KMS-11 (cell line): ENCODE measurements around the gene TNPO2.

Experiments
- H2AFZ ChIP-seq: fragments of 200-600 bp; sonication (generic); 2 replicates; pipeline ENCODE4 v1.6.1; 2016; ENCODE audit warnings: antibody characterized with exemption, mixed run types, low read depth
- H3K27ac ChIP-seq: fragments of 200-600 bp; sonication (generic); 2 replicates; pipeline ENCODE4 v1.6.1; 2016; ENCODE audit warnings: mild to moderate bottlenecking, mixed run types
- H3K27me3 ChIP-seq: fragments of 200-600 bp; sonication (generic); 2 replicates; pipeline ENCODE4 v1.6.1; 2017; ENCODE audit warnings: mild to moderate bottlenecking, low read depth, mixed run types, moderate library complexity; ENCODE audit not compliant: insufficient read depth
- H3K36me3 ChIP-seq: fragments of 200-600 bp; sonication (generic); 2 replicates; pipeline ENCODE4 v1.6.1; 2017; ENCODE audit warnings: mild to moderate bottlenecking, mixed run types; ENCODE audit not compliant: insufficient read depth
- H3K4me1 ChIP-seq: fragments of 200-600 bp; sonication (generic); 2 replicates; pipeline ENCODE4 v1.6.1; 2016; ENCODE audit warnings: mild to moderate bottlenecking, low read depth, mixed run types; ENCODE audit not compliant: poor library complexity, severe bottlenecking
- H3K4me2 ChIP-seq: fragments of 200-600 bp; sonication (generic); 2 replicates; pipeline ENCODE4 v1.7.0; 2016; ENCODE audit warnings: mild to moderate bottlenecking, mixed run types
- H3K4me3 ChIP-seq: fragments of 200-600 bp; sonication (generic); IDR thresholded peaks from 2 replicates; pipeline ENCODE4 v1.6.1; 2017; ENCODE audit warnings: low read depth, low read length, mixed read lengths; ENCODE audit not compliant: insufficient read depth
- H3K79me2 ChIP-seq: fragments of 200-600 bp; sonication (generic); 2 replicates; pipeline ENCODE4 v1.6.1; 2016; ENCODE audit warnings: low read depth, mixed run types; ENCODE audit not compliant: insufficient read depth
- H3K9ac ChIP-seq: fragments of 200-600 bp; sonication (generic); 2 replicates; pipeline ENCODE4 v1.6.1; 2016; ENCODE audit warnings: mild to moderate bottlenecking, mixed run types
- H4K20me1 ChIP-seq: fragments of 200-600 bp; sonication (generic); 2 replicates; pipeline ENCODE4 v1.6.1; 2016; ENCODE audit warnings: mild to moderate bottlenecking, mixed run types; ENCODE audit not compliant: insufficient read depth
- TF ChIP-seq, protein P1 (sequence below): fragments of 200-600 bp; sonication (generic); conservative IDR thresholded peaks from 2 replicates; pipeline ENCODE4 v1.6.1; 2017; ENCODE audit warnings: low read depth, mild to moderate bottlenecking, antibody characterized with exemption, low read length, moderate library complexity, mixed read lengths

The TNPO2 gene

GRCh38 chr19:12664406-12665280 lies 59.1 kb downstream of the TNPO2 start:
- H2AFZ ChIP-seq, result no peak overlapping the region
- H3K36me3 ChIP-seq, result no peaks in the 10 kb centered on the region; the same call in 1 of the 2 replicates
- TF ChIP-seq, protein P1, sequence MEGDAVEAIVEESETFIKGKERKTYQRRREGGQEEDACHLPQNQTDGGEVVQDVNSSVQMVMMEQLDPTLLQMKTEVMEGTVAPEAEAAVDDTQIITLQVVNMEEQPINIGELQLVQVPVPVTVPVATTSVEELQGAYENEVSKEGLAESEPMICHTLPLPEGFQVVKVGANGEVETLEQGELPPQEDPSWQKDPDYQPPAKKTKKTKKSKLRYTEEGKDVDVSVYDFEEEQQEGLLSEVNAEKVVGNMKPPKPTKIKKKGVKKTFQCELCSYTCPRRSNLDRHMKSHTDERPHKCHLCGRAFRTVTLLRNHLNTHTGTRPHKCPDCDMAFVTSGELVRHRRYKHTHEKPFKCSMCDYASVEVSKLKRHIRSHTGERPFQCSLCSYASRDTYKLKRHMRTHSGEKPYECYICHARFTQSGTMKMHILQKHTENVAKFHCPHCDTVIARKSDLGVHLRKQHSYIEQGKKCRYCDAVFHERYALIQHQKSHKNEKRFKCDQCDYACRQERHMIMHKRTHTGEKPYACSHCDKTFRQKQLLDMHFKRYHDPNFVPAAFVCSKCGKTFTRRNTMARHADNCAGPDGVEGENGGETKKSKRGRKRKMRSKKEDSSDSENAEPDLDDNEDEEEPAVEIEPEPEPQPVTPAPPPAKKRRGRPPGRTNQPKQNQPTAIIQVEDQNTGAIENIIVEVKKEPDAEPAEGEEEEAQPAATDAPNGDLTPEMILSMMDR, result no peak
- H3K27ac ChIP-seq, result no peak overlapping the region
- no peaks in the 10 kb centered on the region for H4K20me1 ChIP-seq
- H3K79me2 ChIP-seq, result 0 out of 2 replicates have a peak, but pooled peaks cover 6% of the 10 kb centered on the region
- no peak overlapping the region for H3K4me3 ChIP-seq
- no peaks in the 10 kb centered on the region for H3K27me3 ChIP-seq
- peaks cover 23% of the 10 kb centered on the region for H3K4me1 ChIP-seq
- H3K4me2 ChIP-seq, result no peak overlapping the region
- no peak overlapping the region for H3K9ac ChIP-seq

- H4K20me1 ChIP-seq, result no peaks in the 10 kb centered on the region
- H3K36me3 ChIP-seq, result no peaks in the 10 kb centered on the region; the same call in 1 of the 2 replicates
- no peak overlapping the region for H3K9ac ChIP-seq
- H2AFZ ChIP-seq, result no peak overlapping the region
- TF ChIP-seq, protein P1, result no peak
- H3K4me2 ChIP-seq, result no peak overlapping the region
- H3K4me1 ChIP-seq, result peaks cover 4% of the 10 kb centered on the region
- H3K27ac ChIP-seq, result no peak overlapping the region
- H3K4me3 ChIP-seq, result no peak overlapping the region
- H3K27me3 ChIP-seq, result no peaks in the 10 kb centered on the region
- no peaks in the 10 kb centered on the region for H3K79me2 ChIP-seq
These were observed 62.8 kb downstream of the TNPO2 start for GRCh38 chr19:12660980-12661379.

DNA sequence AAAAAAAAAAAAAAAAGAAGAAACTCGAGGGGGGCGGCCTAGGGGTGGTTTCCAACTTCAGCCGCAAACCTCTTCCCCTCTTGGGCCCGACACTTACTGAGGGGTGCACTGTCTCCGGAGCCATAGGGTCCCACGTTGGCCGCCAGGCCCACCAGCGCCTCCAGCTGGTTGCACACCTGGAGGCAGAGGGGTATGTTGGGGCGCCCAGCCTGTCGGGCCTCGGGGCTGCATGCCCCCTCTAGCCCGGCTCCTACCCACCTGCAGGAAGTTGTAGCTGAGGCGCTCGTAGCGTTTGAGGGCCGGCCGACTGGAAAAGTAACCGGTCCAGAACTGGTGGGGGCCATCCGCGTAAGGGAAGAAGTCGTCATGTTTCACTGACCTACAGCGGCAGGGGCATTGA lies 65.8 kb downstream of the TNPO2 start:
- no peaks in the 10 kb centered on the region for H3K4me1 ChIP-seq
- H3K4me2 ChIP-seq, result no peak overlapping the region
- no peaks in the 10 kb centered on the region for H3K79me2 ChIP-seq
- H3K27ac ChIP-seq, result no peak overlapping the region
- TF ChIP-seq, protein P1, result no peak
- no peaks in the 10 kb centered on the region; the same call in 1 of the 2 replicates for H3K36me3 ChIP-seq
- H3K9ac ChIP-seq, result no peak overlapping the region
- H2AFZ ChIP-seq, result no peak overlapping the region
- no peaks in the 10 kb centered on the region for H4K20me1 ChIP-seq
- H3K4me3 ChIP-seq, result no peak overlapping the region
- H3K27me3 ChIP-seq, result no peaks in the 10 kb centered on the region

DNA sequence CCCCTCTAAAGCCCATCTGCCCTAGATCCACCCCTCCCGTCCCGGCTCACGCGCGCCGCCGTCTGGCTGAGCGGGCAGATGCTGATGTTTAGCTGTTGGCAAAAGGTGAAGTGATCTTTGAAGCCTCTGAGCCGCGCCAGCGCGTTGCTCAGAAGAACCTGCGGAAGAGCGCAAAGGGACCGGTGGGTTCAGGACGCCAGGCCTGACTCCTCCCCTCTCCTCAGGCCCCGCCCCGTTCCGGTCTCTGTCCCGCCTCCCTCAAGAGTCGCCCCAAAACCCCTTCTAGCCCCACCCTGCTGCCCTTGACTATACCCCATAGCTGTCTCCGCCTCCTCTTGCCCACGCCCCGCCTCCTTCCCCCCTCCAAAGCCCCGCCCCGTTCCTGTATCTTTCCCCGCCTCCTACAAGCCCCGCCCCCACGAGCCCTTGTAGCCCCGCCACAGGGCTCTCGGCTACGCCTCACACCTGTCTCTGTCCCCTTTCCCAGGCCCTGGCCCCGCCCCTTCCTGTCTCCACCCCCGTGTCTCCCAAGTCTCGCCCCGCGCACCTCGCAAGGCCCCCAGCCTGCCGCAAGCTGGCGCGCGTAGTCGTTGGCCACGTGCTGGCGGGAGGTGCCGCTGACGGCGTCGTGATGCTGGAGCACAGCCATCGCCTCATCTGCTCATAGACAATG lies 66.7 kb downstream of the TNPO2 start:
- Histone ChIP-seq H3K9ac (no peak overlapping the region), H4K20me1 (no peaks in the 10 kb centered on the region), H3K27ac (no peak overlapping the region), H3K4me3 (no peak overlapping the region), H3K79me2 (no peaks in the 10 kb centered on the region), H3K27me3 (no peaks in the 10 kb centered on the region), H3K36me3 (no peaks in the 10 kb centered on the region), H2AFZ (no peak overlapping the region), H3K4me1 (no peaks in the 10 kb centered on the region), H3K4me2 (no peak overlapping the region)
- TF ChIP-seq, protein P1, result no peak
